HG02763 (cell line): ENCODE data around the gene PDIA4.
"Not testable (repeated sequence)": the region's sequence is repeated elsewhere in the genome, so short reads cannot be mapped to it uniquely, and the experiment has no call there.

Experiments used
- ATAC-seq: cut with Tn5 transposase; IDR thresholded peaks from one replicate; pipeline ENCODE4 v1.9.1; 2021; ENCODE audit warnings: mild to moderate bottlenecking, moderate library complexity; ENCODE audit not compliant: unreplicated experiment

Gene PDIA4

GRCh38 chr7:149038641-149039040 lies 10.3 kb upstream of the PDIA4 start:
- ATAC-seq: not testable (repeated sequence)

- ATAC-seq: no peak
These were observed 8.4 kb upstream of the PDIA4 start for GRCh38 chr7:149036676-149037075.

GRCh38 chr7:149031353-149031910 lies 3.1 kb upstream of the PDIA4 start:
- no peak for ATAC-seq

GRCh38 chr7:149030439-149030838 lies 2.1 kb upstream of the PDIA4 start:
- not testable (repeated sequence) for ATAC-seq

- ATAC-seq: no peak
These were observed 527 bp downstream of the PDIA4 start for GRCh38 chr7:149027611-149028345.

GRCh38 chr7:149027055-149027454 lies 1.2 kb downstream of the PDIA4 start:
- no peak for ATAC-seq

GRCh38 chr7:149023662-149024061 lies 4.6 kb downstream of the PDIA4 start:
- no peak for ATAC-seq

GRCh38 chr7:149022756-149023360 lies 5.4 kb downstream of the PDIA4 start:
- ATAC-seq: no peak

GRCh38 chr7:149021725-149022062 lies 6.6 kb downstream of the PDIA4 start:
- ATAC-seq: no peak

GRCh38 chr7:149020483-149020882 lies 7.8 kb downstream of the PDIA4 start:
- ATAC-seq: no peak

GRCh38 chr7:149016876-149017275 lies 11.4 kb downstream of the PDIA4 start:
- ATAC-seq: no peak

GRCh38 chr7:149014309-149014708 lies 14.0 kb downstream of the PDIA4 start:
- no peak for ATAC-seq

- no peak for ATAC-seq
These were observed 14.4 kb downstream of the PDIA4 start for GRCh38 chr7:149013876-149014275.

GRCh38 chr7:149012730-149013129 lies 15.6 kb downstream of the PDIA4 start:
- ATAC-seq: not testable (repeated sequence)

GRCh38 chr7:149011491-149011890 lies 16.8 kb downstream of the PDIA4 start:
- ATAC-seq: no peak

- ATAC-seq: no peak
These were observed 17.9 kb downstream of the PDIA4 start for GRCh38 chr7:149010451-149010850.

- no peak for ATAC-seq
These were observed 18.8 kb downstream of the PDIA4 start for GRCh38 chr7:149009527-149009926.

GRCh38 chr7:149007611-149008010 lies 20.7 kb downstream of the PDIA4 start:
- no peak for ATAC-seq

- no peak for ATAC-seq
These were observed 21.2 kb downstream of the PDIA4 start for GRCh38 chr7:149007146-149007545.

GRCh38 chr7:149006345-149006725 lies 22.0 kb downstream of the PDIA4 start:
- ATAC-seq: no peak

- peak; percentile 61 for ATAC-seq
These were observed 22.6 kb downstream of the PDIA4 start for GRCh38 chr7:149005427-149006344.
